Islet precursor cell (in vitro differentiated cells): ENCODE measurements around the gene EMC7.

Source experiments
- DNase-seq: peaks from one replicate; pipeline ENCODE4 v3.0.0-alpha.2; 2018

EMC7 gene

GRCh38 chr15:34038023-34038870 is 63.4 kb downstream of the EMC7 start:
- DNase-seq: peak; percentile 93
